GM12875 (cell line): ENCODE measurements around the gene DCLRE1A.

Source experiments
- H3K4me3 ChIP-seq: one replicate; pipeline ENCODE4 v1.5.1; 2011; ENCODE audit warnings: low read depth, low read length, control low read depth
- CTCF ChIP-seq: IDR thresholded peaks from 2 replicates; pipeline ENCODE4 v1.5.1; 2011; ENCODE audit warnings: low read depth, mild to moderate bottlenecking, control low read depth, inconsistent platforms, low read length, moderate library complexity, borderline replicate concordance; ENCODE audit not compliant: insufficient read depth

Gene DCLRE1A

GRCh38 chr10:113891476-113891875 is 37.6 kb upstream of the DCLRE1A start:
- no peak overlapping the region for H3K4me3 ChIP-seq
- TF ChIP-seq CTCF = no peak

- no peak overlapping the region for H3K4me3 ChIP-seq
- no peak for TF ChIP-seq CTCF
Measured at GRCh38 chr10:113890769-113891168, 36.9 kb upstream of the DCLRE1A start.

GRCh38 chr10:113889911-113890310 is 36.0 kb upstream of the DCLRE1A start:
- H3K4me3 ChIP-seq = no peak overlapping the region
- no peak for TF ChIP-seq CTCF

- H3K4me3 ChIP-seq = no peak overlapping the region
Measured at GRCh38 chr10:113882240-113882639, 28.4 kb upstream of the DCLRE1A start.

GRCh38 chr10:113880236-113880635 is 26.4 kb upstream of the DCLRE1A start:
- H3K4me3 ChIP-seq = no peak overlapping the region
- TF ChIP-seq CTCF = no peak

More at GRCh38 chr10:113882240-113882639, 28.4 kb upstream of the DCLRE1A start:
- no peak for TF ChIP-seq CTCF

GRCh38 chr10:113879691-113880090 is 25.8 kb upstream of the DCLRE1A start:
- TF ChIP-seq CTCF = no peak

GRCh38 chr10:113876461-113876860 is 22.6 kb upstream of the DCLRE1A start:
- TF ChIP-seq CTCF = no peak
- H3K4me3 ChIP-seq = no peak overlapping the region

More at GRCh38 chr10:113879691-113880090, 25.8 kb upstream of the DCLRE1A start:
- H3K4me3 ChIP-seq = no peak overlapping the region
